ENCODE results near the gene TMEM163.
A peak's percentile ranks its signal among the peaks of the same experiment; 100 is the strongest.

The TMEM163 gene

DNA sequence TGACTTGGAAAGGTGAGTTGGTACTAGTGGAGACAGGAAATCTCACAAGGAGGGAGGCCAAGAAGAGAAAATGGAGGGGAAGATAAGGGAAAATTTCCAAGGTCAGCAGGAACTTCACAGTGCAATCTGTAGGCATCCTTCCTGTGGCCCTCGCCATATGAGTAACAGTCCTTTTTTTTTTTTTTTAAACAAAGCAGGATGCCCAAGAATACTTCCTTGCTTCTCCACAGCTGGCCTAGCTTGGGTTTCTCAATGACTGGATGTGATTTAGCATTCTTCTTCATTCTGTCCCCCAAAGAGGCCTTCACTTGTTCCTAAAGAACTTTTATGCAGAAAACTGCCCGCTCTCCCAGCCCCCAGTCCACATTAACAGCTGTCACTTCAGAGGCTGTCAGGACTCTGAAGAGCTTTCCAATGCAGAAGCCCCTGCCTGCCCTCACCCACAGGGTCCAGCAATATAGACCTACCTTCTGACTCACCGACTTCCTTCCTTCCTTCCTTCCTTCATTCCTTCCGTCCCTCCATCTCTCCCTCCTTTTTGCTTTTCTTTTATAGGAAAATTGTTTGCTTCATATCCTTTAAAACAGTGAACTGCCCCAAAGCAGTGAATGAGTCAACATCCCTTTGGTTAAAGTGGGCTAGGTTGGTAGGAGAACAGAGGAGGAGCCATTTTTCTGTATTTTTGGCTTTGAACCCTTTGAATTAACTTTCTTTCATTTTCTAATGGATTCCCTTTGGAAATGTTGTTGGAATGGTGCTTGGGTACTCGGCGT, 292.9 kb downstream of the TMEM163 start:
- DNase-seq, result no peak

DNA sequence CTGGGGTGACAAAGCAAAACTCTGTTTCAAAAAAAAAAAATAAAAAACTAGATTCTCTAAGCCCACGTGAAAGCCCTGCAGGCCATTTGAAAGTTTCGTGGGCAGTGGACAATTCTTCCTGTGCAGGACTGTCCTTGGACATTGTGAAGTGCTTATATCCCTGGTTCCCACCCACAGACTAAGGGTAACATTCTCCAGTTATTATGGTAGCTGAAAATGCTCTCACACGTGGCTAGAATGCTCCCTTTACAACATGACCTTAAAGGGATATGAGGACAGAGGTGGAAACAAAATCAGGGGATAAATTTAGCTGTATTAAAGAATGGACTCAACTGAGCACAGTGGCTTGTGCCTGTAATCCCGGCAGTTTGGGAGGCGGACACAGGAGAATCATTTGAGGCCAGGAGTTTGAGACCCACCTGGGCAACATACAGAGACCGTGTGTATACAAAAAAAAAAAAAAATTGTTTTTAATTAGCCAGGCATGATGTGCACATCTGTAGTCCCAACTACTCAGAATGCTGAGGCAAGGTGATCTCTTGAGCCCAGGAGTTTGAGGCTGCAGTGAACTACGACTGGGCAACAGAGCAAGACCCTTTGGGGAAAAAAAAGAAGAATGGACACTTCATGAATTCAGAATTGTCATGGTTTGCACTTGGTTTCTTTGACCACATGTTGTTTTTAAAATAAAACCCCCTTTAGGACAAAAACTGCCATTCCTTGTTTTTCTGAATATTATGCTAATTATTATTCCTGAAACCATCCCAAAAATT, 297.1 kb downstream of the TMEM163 start:
- no peak for DNase-seq

DNA sequence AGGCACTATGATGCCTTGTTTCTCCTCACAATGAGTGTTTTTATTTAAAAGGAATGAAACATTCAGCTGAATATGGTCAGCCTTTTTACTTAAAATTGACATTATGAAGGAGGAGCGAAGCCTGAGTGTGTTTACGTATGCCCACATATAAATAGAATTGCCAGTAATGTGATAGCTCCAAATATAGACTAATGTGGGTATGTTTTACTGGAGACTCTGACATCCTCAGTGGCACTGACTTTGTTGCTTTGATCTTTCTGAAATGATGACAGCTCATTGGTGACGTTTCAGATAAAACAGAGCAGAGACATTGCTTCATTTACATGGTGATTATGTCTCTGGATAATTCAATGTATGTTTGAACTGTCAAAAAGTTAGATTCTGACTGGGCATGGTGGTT, 297.9 kb downstream of the TMEM163 start:
- no peak for DNase-seq

DNA sequence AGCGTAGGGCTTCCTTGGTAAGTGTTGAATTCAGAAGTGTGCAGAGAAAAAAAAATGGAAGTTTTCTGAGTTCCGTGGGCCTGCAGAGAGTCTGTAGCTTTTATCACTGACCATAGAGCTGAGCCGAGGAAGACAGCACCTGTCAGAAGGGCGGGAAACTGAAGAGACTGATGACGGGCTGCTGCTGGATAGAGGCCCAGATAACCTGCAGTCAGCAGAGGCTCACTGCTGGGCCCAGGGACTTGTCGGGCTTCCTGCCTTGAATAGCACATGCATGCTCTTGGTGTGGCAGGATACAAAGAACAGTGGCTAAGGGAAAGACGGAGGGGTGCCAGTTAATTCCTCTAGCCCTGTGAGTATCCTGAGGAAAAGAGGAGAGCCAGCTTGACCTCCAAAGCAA, 298.5 kb downstream of the TMEM163 start:
- peak; percentile 20 for DNase-seq

DNA sequence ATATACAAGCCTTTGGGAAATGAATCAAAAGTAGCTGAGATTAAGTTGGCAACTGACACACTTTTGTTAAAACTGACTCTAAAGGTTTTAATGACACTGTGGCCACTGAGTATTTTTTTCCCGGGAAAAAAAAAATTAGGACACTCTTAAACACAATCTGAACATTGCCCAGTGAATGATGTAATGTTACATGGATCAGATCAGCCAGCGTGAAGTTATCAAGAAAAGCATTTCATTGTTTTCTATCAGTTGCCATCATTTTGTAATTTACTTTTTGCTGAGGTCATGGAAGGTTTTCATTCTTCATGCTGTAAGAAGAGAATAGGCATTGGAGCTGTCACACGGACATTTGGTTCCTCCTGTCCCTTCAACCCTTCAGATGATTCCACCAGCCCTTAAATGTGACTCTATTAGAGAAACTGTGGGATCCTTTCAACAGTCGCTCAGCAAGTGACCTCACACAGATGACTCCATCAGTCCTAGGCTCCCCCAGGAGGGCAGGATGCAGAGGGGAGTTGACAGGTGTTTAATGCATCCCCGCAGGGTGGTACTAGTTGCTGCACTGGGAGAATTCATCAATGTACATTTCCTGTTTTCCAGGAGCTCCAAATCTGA, 300.7 kb downstream of the TMEM163 start:
- DNase-seq, result no peak

DNA sequence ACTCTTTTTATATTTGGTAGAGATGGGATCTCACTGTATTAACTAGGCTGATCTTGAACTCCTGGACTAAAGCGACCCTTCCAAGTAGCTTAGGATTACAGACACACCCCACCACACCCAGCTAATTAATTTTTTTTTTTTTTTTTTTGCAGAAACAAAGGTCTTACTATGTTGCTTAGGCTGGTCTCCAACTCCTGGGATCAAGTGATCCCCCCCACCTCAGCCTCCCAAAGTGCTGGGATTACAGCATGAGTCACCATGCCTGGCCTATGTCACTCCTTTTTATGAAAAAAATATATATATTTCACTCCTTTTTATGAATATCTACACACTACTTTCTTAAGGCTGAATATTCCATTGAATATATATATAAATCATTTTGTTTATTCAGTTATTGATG, 302.2 kb downstream of the TMEM163 start:
- DNase-seq, result no peak

DNA sequence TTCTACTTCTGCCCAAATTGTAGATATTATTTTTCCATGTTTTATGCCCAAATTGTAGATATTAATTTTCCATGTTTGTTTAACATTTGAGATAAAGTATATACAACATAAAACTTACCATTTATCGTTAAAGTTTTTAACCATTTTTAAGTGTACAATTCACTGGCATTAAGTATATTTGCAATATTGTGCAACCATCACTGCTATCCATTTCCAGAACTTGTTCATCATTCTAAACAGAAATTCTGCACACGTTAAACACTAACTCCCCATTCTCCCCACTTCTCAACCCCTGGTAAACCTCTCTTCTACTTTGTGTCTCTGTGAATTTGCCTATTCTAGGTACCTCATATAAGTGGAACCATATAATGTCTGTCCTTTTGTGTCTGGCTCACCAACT, 302.8 kb downstream of the TMEM163 start:
- no peak for DNase-seq

DNA sequence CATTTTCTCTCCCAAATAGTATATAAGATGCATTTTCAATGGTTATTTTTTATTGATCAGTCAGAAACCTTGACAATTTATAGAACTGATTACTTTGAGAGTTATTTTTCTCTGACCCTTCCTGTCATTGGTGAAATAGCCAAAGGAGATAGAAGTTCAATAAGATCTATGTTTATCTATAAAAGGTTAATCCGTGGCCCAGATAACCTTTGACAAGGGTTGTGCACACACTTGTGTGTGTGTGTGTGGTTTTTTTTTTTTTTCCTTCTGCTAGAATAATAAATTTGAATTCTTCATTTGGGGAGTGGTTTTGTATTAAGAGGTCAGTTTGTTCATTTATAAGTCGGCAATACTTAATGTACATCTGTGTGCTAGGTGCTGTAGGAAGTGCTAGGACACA, 304.9 kb downstream of the TMEM163 start:
- DNase-seq, result no peak

DNA sequence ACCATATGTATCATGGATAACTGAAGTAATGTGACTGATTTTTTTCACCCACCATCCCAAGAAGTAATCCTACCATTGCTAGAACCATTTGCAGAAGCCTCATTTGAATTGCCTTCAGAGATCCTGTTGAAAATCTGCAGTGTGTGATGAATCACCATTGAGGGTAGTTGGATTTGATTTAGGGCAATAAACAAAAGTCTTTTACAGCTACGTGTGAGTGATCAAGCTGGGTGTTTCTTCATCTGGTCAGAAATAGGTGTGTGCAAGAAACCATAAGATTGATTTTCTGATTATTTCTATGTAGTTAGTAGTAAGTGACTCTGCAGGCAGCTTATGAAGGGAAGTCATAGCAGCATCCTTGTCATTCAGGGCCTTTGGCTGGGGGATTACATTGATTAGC, 305.4 kb downstream of the TMEM163 start:
- no peak for DNase-seq

DNA sequence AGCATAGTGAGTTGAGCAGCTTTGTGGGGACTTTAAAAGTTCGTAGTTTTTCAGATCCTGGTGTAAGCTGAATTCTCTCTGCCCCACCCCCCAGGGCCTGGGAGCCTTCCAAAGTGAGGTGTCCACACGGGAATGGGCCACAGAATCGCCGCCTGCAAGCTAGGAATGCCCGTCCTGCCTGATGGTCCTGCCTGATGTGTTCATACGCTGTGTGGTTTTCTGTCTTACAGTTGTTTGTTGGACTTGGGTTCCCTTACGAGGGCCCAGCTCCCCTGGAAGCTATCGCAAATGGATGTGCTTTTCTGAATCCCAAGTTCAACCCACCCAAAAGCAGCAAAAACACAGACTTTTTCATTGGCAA, 306.2 kb downstream of the TMEM163 start:
- no peak for DNase-seq

DNA sequence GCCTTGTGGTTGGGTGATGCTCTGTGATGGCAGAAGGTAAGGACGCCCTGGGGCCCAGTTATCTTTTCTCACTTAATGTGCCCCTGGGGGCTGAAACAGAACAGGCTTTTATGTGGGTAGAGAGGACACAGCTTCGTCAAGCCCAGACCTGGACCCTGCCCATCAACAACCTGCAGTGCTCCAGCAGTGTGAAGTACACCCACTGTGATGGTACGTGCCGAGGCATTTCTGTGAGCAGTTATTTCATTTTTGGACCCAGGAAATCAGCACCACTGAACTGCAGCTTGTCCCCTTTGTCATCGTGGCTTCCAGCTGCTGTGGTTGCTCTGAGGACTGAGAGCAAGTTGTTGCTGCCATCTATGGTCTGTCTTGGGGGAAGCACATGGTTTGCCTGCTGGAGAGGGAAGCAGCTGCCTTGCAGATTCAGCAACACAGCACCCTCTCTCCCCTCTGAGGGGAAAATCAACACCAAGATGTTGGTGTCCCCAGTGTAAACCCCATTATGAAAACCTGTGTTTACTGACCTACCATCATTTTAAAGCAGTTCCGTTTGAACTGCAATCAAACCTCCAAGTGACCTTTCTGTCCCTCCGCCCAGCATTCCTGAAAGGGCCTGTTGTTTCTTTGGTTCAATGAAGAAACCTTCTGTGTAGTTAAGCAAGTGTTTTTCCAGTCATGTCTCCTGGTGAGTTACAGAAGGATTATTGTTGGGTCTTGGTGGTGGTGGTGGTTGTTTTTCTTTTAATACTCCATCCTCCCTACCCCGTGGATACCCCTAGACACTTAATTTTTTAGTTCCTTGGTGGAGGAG, 306.8 kb downstream of the TMEM163 start:
- DNase-seq, result peak; percentile 63

DNA sequence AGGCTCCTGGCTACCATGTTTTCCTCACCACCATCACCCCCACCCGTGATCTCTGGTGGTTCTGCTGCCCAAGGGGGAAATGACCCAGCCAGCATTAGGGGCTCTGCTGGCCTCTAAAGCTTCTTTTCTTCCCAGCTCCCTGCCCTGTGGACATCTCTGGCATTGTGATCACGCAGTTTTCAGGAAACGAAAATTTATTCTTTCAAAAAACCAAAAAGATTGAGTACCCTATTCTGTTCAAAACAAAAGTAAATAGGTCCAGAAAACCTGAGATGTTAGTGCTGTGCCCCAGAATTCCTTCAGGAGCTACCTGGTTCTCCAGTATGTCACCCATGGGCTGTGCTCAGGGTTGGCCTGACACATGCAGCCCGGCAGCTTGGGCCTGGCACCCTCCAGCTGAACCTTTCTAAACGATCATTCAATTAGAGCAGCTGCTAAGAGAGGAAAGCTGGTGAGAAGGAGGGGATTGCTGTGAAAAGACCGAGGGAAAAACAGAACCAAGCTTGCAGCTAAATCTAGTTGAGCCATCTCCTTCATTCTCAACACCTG, 307.4 kb downstream of the TMEM163 start:
- no peak for DNase-seq

DNA sequence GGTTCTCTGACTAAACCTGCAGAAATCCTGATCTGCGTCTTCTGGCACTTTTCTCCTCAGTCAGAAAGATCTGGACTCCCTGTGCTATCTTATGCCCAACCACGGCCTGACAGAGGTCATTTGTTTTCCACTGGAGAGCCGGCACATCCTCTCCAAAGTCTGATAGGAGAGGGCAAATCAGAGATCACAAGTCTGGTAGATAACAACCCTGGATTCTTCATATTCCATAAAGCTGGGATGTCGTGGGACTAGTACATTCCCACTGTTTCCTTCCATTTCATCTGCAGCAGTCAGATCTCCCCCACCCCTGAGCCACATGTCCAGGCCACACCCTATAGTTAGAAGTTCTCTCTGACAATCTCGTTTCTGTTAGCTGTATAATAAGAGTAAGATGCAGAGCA, 308.0 kb downstream of the TMEM163 start:
- DNase-seq, result no peak

DNA sequence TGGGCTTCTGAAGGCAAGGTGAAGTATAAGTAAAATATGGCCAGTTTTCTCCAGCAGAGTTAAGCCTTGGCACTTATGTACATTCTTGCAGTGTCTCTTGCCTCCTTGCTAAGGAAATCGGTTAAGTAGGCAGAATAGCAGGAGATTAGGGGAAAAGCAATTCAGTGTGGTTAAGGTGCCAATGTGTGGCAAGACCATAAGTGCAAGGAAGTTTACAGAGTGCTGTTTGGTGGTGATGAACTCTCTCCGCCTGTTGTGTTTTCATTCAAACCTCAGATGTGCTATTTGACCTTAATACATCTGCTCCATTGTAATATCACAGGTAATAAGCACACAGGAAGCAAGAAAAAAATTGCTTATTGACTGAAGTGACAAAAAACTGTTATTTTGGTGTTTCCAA, 308.8 kb downstream of the TMEM163 start:
- no peak for DNase-seq

DNA sequence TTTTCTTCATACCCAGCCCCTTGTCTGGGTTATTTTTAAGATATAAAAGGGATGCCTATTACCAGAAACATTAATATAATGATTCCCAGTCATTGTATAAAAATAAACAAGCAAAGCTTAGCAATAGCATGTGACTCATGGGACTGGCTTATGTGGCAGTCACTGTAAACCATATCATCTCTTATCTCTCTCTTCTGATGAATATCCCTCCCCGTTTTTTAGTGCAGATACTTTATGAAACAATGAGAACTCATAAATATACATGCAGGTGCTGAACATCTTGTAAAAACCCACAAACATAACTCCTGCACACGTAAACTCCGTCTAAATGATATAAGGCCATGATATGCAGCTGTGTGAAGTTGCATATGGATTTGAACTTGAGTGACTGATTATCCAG, 310.0 kb downstream of the TMEM163 start:
- DNase-seq, result no peak

DNA sequence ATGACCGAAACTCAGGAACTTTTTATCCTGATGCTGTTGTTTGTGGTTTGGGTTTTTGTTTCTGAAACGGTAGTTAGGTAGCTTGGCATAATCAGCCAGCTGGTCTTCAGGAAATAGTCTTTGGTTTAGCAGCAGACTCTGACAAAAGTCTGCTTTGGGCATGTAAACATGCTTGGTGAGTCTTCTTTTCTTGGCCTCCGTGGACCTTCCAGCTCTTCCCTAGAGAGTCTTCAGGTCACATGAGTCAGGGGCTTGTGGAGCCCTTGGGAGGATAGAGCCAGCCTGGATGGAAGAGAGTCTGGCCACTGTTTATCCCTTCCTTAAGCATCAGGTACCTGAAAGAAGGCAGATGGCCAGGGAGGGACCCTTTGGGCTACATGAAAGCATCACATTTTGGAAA, 310.4 kb downstream of the TMEM163 start:
- DNase-seq, result no peak

DNA sequence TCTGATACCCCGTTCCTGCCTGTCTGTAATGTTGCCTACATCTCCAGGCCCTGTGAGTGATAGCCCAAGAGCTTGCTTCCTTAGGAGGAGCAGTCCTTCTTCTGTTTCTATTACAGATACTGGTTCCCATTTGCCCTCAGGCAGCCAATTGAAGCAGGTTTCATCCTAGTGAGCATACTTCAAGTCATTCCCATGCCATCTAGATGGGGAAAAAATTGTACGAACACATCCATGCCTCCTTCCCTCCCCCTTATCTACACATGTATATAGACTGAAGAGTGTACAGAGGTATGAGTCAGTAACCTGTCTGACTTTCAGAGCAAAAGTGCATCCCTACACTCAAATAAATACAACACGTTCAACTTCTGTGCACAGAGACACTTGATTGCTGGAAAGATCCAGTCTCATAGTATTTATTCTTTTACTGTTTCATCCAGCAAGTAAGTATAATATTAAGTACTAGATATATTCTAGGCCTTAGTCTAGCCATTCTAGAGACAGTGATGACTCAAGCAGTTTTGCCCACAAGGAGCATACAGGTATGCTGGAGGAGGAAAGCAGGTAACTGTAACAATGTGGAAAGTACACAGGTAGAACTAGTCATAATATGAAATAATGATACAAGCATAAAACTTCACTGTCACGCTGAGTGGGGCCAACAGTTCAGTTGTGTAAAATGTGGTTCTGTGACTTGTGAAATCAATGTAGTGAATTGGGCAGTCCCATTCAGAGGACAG, 311.5 kb downstream of the TMEM163 start:
- no peak for DNase-seq

DNA sequence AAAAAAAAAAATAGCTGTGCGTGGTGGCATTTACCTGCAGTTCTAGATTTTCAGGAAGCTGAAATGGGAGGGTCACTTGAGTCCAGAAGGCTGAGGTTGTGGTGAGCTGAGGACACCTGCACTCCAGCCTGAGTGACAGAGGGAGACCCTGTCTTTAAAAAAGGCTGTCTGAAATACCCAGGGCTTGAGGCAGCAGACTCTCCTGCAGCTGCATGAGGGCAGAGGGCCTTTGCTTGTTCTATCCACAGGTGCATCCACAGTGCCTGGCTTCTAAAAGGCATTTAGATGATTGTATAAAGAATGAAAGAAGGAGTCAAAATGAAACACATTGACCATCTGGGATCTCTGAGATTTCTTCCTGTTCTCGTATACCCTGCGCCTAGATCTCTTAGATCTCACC, 312.1 kb downstream of the TMEM163 start:
- no peak for DNase-seq

DNA sequence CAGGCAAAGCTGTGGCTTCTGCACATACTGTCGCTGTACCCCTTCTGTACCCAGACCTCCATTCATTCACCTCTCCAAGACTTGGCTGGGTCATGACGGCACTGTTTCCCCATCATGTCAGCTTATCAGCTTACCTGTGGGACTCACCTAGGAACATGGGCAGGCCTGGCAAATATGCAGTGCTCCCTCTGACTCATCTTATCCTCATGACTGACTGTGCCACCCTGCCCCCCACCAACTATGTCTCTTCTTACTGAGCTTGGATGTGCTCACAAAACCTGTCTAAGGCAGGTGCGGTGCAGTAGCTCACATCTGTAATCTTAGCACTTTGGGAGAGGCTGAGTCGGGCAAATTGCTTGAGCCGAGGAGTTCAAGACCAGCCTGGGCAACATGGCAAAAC, 312.5 kb downstream of the TMEM163 start:
- no peak for DNase-seq
